ENCODE results near the gene PTDSS2. TPM values are rescaled to one million over a fixed set of nuclear protein-coding genes. Genes with fewer than 3 reads are reported as not detected.

The PTDSS2 gene
- total and polyA plus RNA-seq, 2 of the 13 experiments (the other 11 are each of a cell fraction or from before 2014, with no cell fraction given): 21.7 to 26.4 TPM

GRCh38 chr11:530960-531831 is 81.1 kb downstream of the PTDSS2 start:
- WGBS (ENCODE audit: low lambda C conversion rate): 96% methylated on average over 17 of the region's 28 CpGs
- in situ Hi-C loops (cut with HindIII; ENCODE audit: extremely low pct_ligation_motif_present, low pct_unique_long_range_greater_than_20kb): no loop called here
- ChIA-PET CTCF (ENCODE audit: low intra/inter-chr PET ratio, low total read pairs) (no interaction called here), POLR2A (no interaction called here)
- DNase-seq (ENCODE audit: low spot score) (no peak), FAIRE-seq (no peak), ATAC-seq (no peak)
- Histone ChIP-seq H3K9me3 (ENCODE audit: low read length) (no peaks in the 10 kb centered on the region), H3K4me3 (replicated peaks in 1 of 3; ENCODE audit: insufficient read depth in 1 of 3, low read depth in 2 of 3, low read length in 3 of 3) (no peak overlapping the region), H3K27me3 (ENCODE audit: control insufficient read depth in 1 of 2, insufficient read depth in 2 of 2, low read length in 2 of 2) (no peaks in the 10 kb centered on the region), H3K36me3 (replicated peaks in 1 of 2; ENCODE audit: control insufficient read depth in 1 of 2, insufficient read depth in 2 of 2, low read length in 2 of 2) (peaks cover 10 to 19% of the 10 kb centered on the region in 2 experiments; a peak in 4 of 5 replicates), H2AFZ (ENCODE audit: low read length) (no peak overlapping the region), H3K4me1 (ENCODE audit: insufficient read depth, low read length) (peaks cover 13% of the 10 kb centered on the region; the same call in 1 of the 2 replicates), H3K27ac (ENCODE audit: extremely low read length, insufficient read depth, low read length) (no peak overlapping the region), H3K79me2 (ENCODE audit: insufficient read depth, low read length) (peaks cover 4% of the 10 kb centered on the region), H3K4me2 (ENCODE audit: low read depth, low read length) (no peak overlapping the region), H4K20me1 (ENCODE audit: insufficient read depth, low read length) (no peaks in the 10 kb centered on the region; the same call in 1 of the 2 replicates), H3K9ac (ENCODE audit: insufficient read depth, low read depth, low read length) (no peak overlapping the region)
- TF ChIP-seq AGO1 (IDR thresholded peaks at IDR 0.05; ENCODE audit: low read depth, low read length, poor library complexity, severe bottlenecking) (peak; percentile 50), TBX2 (CRISPR knock-in tag; IDR thresholded peaks at IDR 0.05; ENCODE audit: borderline replicate concordance) (no peak), RFX1 (IDR thresholded peaks at IDR 0.05) (no peak), ZBTB37 (CRISPR knock-in tag; IDR thresholded peaks at IDR 0.05) (peak; percentile 87; the same call in 1 of the 2 replicates), AGO2 (optimal IDR thresholded peaks at IDR 0.05; ENCODE audit: low read depth, low read length) (peak; percentile 66), RBFOX2 (IDR thresholded peaks at IDR 0.05; ENCODE audit: low read depth, low read length) (peak; percentile 52; the same call in 1 of the 2 replicates)
- no TSS peak for BruUV-seq (replicated peaks)
- intact Hi-C loops (cut with micrococcal nuclease; ENCODE audit: unreplicated experiment): no loop called here
